H1 (cell line): ENCODE measurements around the gene LTO1. TPM values are rescaled to one million over a fixed set of nuclear protein-coding genes. Genes with fewer than 3 reads are reported as not detected.

Experiments
- CTCF ChIA-PET: fragments of 300-600 bp; sonication (Branson Sonifier 250); formaldehyde crosslinking; loops from one replicate; lab custom pipeline; 2021; ENCODE audit not compliant: partially characterized antibody; lab: Charles Lee
- POLR2A ChIA-PET: fragments of 300-600 bp; sonication (Branson Sonifier 250); formaldehyde crosslinking; loops from one replicate; lab custom pipeline; 2021; ENCODE audit warnings: inconsistent platforms; ENCODE audit not compliant: partially characterized antibody; lab: Charles Lee
- DNase-seq, 2 experiments: peaks; one replicate each; pipeline versions ENCODE4 v3.0.0 to v3.0.0-alpha.2; 2010 to 2022; ENCODE audit warnings: low spot score in 2 of 2, low read depth in 1 of 2, mixed read lengths in 1 of 2
- FAIRE-seq: peaks from 2 replicates; lab custom pipeline; 2011; peaks lifted over from hg19 to GRCh38; lab: Jason Lieb, UNC
- H2AFZ ChIP-seq: 2 replicates; pipeline ENCODE4 v1.8.1; 2012; ENCODE audit warnings: low read length, inconsistent platforms
- H2AK5ac ChIP-seq: 2 replicates; pipeline ENCODE4 v1.6.1; 2013; ENCODE audit warnings: low read depth, low read length
- H2BK120ac ChIP-seq: replicated peaks from 2 replicates; pipeline ENCODE3; 2013; ENCODE audit warnings: low read depth, low read length, inconsistent platforms
- H2BK12ac ChIP-seq: 2 replicates; pipeline ENCODE4 v1.6.1; 2013; ENCODE audit warnings: low read depth, low read length
- H2BK15ac ChIP-seq: 2 replicates; pipeline ENCODE4 v1.6.1; 2013; ENCODE audit warnings: low read length
- H2BK20ac ChIP-seq: 2 replicates; pipeline ENCODE4 v1.6.1; 2013; ENCODE audit warnings: low read length
- H2BK5ac ChIP-seq: 2 replicates; pipeline ENCODE4 v1.6.1; 2013; ENCODE audit warnings: low read depth, low read length
- H3K14ac ChIP-seq: 2 replicates; pipeline ENCODE4 v1.6.1; 2013; ENCODE audit warnings: inconsistent platforms; ENCODE audit not compliant: insufficient read length
- H3K18ac ChIP-seq: 2 replicates; pipeline ENCODE4 v1.6.1; 2013; ENCODE audit warnings: low read length; ENCODE audit errors: extremely low read depth
- H3K23ac ChIP-seq: 2 replicates; pipeline ENCODE4 v1.6.1; 2013; ENCODE audit warnings: inconsistent platforms; ENCODE audit not compliant: insufficient read length
- H3K23me2 ChIP-seq: 2 replicates; pipeline ENCODE4 v1.6.1; 2013; ENCODE audit warnings: low read depth, low read length
- H3K27ac ChIP-seq: 2 replicates; pipeline ENCODE4 v1.6.1; 2011; ENCODE audit warnings: low read depth, low read length, inconsistent platforms
- H3K27me3 ChIP-seq, 4 experiments: replicated peaks in 1 of 4; 1 replicate in 1 of 4; 2 replicates in 3 of 4; pipeline versions ENCODE4 v1.6.1 to v1.8.1; 2011 to 2013; ENCODE audit warnings: low read length in 3 of 4, mild to moderate bottlenecking in 3 of 4, inconsistent platforms in 2 of 4, mixed read lengths in 2 of 4, moderate library complexity in 1 of 4; ENCODE audit not compliant: control insufficient read depth in 3 of 4, insufficient read depth in 3 of 4; ENCODE audit errors: extremely low read depth in 1 of 4
- H3K36me3 ChIP-seq, 4 experiments: 2 replicates each; pipeline versions ENCODE4 v1.6.1 to v1.8.1; 2011 to 2013; ENCODE audit warnings: mild to moderate bottlenecking in 4 of 4, low read length in 3 of 4, moderate library complexity in 2 of 4, control low read depth in 1 of 4, inconsistent platforms in 1 of 4; ENCODE audit not compliant: insufficient read depth in 4 of 4, control insufficient read depth in 2 of 4
- H3K4ac ChIP-seq: replicated peaks from 2 replicates; pipeline ENCODE3; 2013; ENCODE audit warnings: low read length, low read depth, mixed read lengths, inconsistent platforms; ENCODE audit not compliant: insufficient read length
- H3K4me1 ChIP-seq, 4 experiments: replicated peaks in 1 of 4; 1 replicate in 1 of 4; 2 replicates in 3 of 4; pipeline versions ENCODE4 v1.6.1 to v1.8.1; 2011 to 2013; ENCODE audit warnings: low read length in 3 of 4, inconsistent platforms in 2 of 4, mixed read lengths in 1 of 4; ENCODE audit not compliant: insufficient read depth in 4 of 4, control insufficient read depth in 3 of 4
- H3K4me2 ChIP-seq, 2 experiments: 2 replicates each; pipeline versions ENCODE4 v1.6.1 to v1.8.1; 2011 to 2013; ENCODE audit warnings: low read depth in 2 of 2, low read length in 2 of 2, control low read depth in 1 of 2, inconsistent platforms in 1 of 2, mild to moderate bottlenecking in 1 of 2; ENCODE audit not compliant: insufficient read depth in 1 of 2
- H3K4me3 ChIP-seq, 4 experiments: fragments of 200-600, 300-600 bp in 1 of 4; sonication (generic), shearing (Covaris generic), sonication (Bioruptor Twin) in 1 of 4; 2 replicates each; pipeline versions ENCODE4 v1.5.1 to v1.8.1; 2011 to 2016; ENCODE audit warnings: low read length in 4 of 4, low read depth in 3 of 4, control low read depth in 2 of 4, inconsistent platforms in 2 of 4, mild to moderate bottlenecking in 2 of 4, mixed read lengths in 1 of 4, moderate library complexity in 1 of 4; ENCODE audit not compliant: insufficient read depth in 2 of 4; ENCODE audit errors: extremely low read depth in 1 of 4
- H3K56ac ChIP-seq: replicated peaks from 2 replicates; pipeline ENCODE3; 2013; ENCODE audit warnings: low read depth, mild to moderate bottlenecking, mixed read lengths, low read length, inconsistent platforms; ENCODE audit not compliant: insufficient read length
- H3K79me1 ChIP-seq: 2 replicates; pipeline ENCODE4 v1.6.1; 2013; ENCODE audit warnings: low read depth, low read length, control low read depth
- H3K79me2 ChIP-seq, 2 experiments: 2 replicates each; pipeline versions ENCODE4 v1.6.1 to v1.8.1; 2012 to 2013; ENCODE audit warnings: low read length in 2 of 2, mild to moderate bottlenecking in 2 of 2, inconsistent platforms in 1 of 2; ENCODE audit not compliant: insufficient read depth in 2 of 2, control insufficient read depth in 1 of 2
- H3K9ac ChIP-seq, 4 experiments: replicated peaks in 1 of 4; 1 replicate in 1 of 4; 2 replicates in 3 of 4; pipeline versions ENCODE4 v1.6.1 to v1.8.1; 2011 to 2013; ENCODE audit warnings: low read depth in 3 of 4, low read length in 3 of 4, control low read depth in 2 of 4, mild to moderate bottlenecking in 2 of 4, moderate library complexity in 2 of 4, inconsistent platforms in 1 of 4; ENCODE audit errors: extremely low read depth in 1 of 4
- H3K9me3 ChIP-seq, 2 experiments: 2 replicates each; pipeline versions ENCODE4 v1.6.1 to v1.8.1; 2012 to 2013; ENCODE audit warnings: mild to moderate bottlenecking in 2 of 2, moderate library complexity in 2 of 2, control low read depth in 1 of 2, inconsistent platforms in 1 of 2, low read depth in 1 of 2, low read length in 1 of 2, mixed read lengths in 1 of 2; ENCODE audit not compliant: insufficient read depth in 2 of 2
- H4K20me1 ChIP-seq, 2 experiments: replicated peaks in 1 of 2; 2 replicates each; pipeline versions ENCODE3 to v1.8.1; 2011 to 2013; ENCODE audit warnings: inconsistent platforms in 2 of 2, low read length in 2 of 2, mild to moderate bottlenecking in 1 of 2; ENCODE audit not compliant: insufficient read depth in 2 of 2, control insufficient read depth in 1 of 2
- H4K5ac ChIP-seq: 2 replicates; pipeline ENCODE4 v1.6.1; 2013; ENCODE audit warnings: low read length, low read depth, mixed read lengths, inconsistent platforms; ENCODE audit not compliant: insufficient read length
- H4K8ac ChIP-seq: 2 replicates; pipeline ENCODE4 v1.8.0; 2013; ENCODE audit warnings: mild to moderate bottlenecking, moderate library complexity, low read length, inconsistent platforms; ENCODE audit not compliant: insufficient read depth; ENCODE audit errors: extremely low read depth
- H4K91ac ChIP-seq: replicated peaks from 2 replicates; pipeline ENCODE3; 2013; ENCODE audit warnings: low read length, mixed read lengths, inconsistent platforms; ENCODE audit not compliant: insufficient read length
- CBX5 ChIP-seq: fragments of 300-800, 300-1000 bp; sonication (generic); IDR thresholded peaks from 2 replicates; pipeline ENCODE4 v1.7.1; 2016; ENCODE audit warnings: antibody characterized with exemption, low read length, low read depth
- CHD1 ChIP-seq: IDR thresholded peaks from 2 replicates; pipeline ENCODE4 v1.6.1; 2012; ENCODE audit warnings: low read depth, low read length, improper control_type of control experiment
- CREB1 ChIP-seq: IDR thresholded peaks from 2 replicates; pipeline ENCODE4 v1.6.1; 2012; ENCODE audit warnings: inconsistent platforms
- GABPA ChIP-seq: IDR thresholded peaks from 2 replicates; pipeline ENCODE4 v1.6.1; 2011; ENCODE audit warnings: mild to moderate bottlenecking, low read length, moderate library complexity, borderline replicate concordance; ENCODE audit not compliant: insufficient read depth
- HDAC6 ChIP-seq: IDR thresholded peaks from one replicate; pipeline ENCODE4 v1.7.1; 2012; ENCODE audit warnings: low read depth, mild to moderate bottlenecking, inconsistent platforms, low read length, moderate library complexity
- KDM4A ChIP-seq: IDR thresholded peaks from one replicate; pipeline ENCODE4 v1.7.1; 2012; ENCODE audit warnings: low read depth, mild to moderate bottlenecking, moderate library complexity, low read length, inconsistent platforms; ENCODE audit not compliant: severe bottlenecking
- NRF1 ChIP-seq: IDR thresholded peaks from 2 replicates; pipeline ENCODE4 v1.6.1; 2011; ENCODE audit warnings: mild to moderate bottlenecking, low read depth, low read length, improper control_type of control experiment
- RXRA ChIP-seq: IDR thresholded peaks from 2 replicates; pipeline ENCODE4 v1.6.1; 2011; ENCODE audit warnings: low read depth, mild to moderate bottlenecking, low read length, moderate library complexity; ENCODE audit not compliant: insufficient read depth
- SIN3A ChIP-seq, 2 experiments: IDR thresholded peaks in 1 of 2; conservative IDR thresholded peaks in 1 of 2; 2 replicates each; pipeline ENCODE4 v1.6.1; 2011 to 2012; ENCODE audit warnings: low read length in 2 of 2, improper control_type of control experiment in 1 of 2, low read depth in 1 of 2, mild to moderate bottlenecking in 1 of 2
- SRF ChIP-seq: IDR thresholded peaks from 2 replicates; pipeline ENCODE4 v1.6.1; 2011; ENCODE audit warnings: mild to moderate bottlenecking, low read depth, low read length, moderate library complexity
- SUZ12 ChIP-seq: fragments of 200-600 bp; sonication (generic); IDR thresholded peaks from 2 replicates; pipeline ENCODE4 v1.6.1; 2012; ENCODE audit warnings: mild to moderate bottlenecking, inconsistent platforms, low read length, moderate library complexity, mixed read lengths
- ZNF274 ChIP-seq: IDR thresholded peaks from 2 replicates; pipeline ENCODE4 v1.7.0; 2012; ENCODE audit warnings: low read length, borderline replicate concordance; ENCODE audit errors: extremely low read depth
- WGBS, 2 experiments: shearing (Covaris generic) in 1 of 2; methylation state at CpG; one replicate each; pipeline versions ENCODE4 v1.1.6 to v1.1.7; 2013 to 2015; ENCODE audit warnings: low lambda C conversion rate in 2 of 2, mixed read lengths in 2 of 2, inconsistent platforms in 1 of 2, low coverage in 1 of 2, missing lambda C conversion rate in 1 of 2; ENCODE audit not compliant: insufficient replicate concordance in 2 of 2, insufficient coverage in 1 of 2, insufficient read length in 1 of 2; ENCODE audit errors: extremely low coverage in 1 of 2, missing lambda C conversion rate in 1 of 2; 5-methylcytosine and 5-hydroxymethylcytosine counted together
- polyA plus RNA-seq, 7 experiments: library from polyadenylated mRNA; depleted of rRNA in 3 of 7; stranded (reverse) in 5 of 7; unstranded in 2 of 7; fragments of >200 nt in 5 of 7; fragments of 200-250 nt in 2 of 7; gene quantifications; 1 replicate in 5 of 7; 2 replicates in 1 of 7; 4 replicates in 1 of 7; pipeline versions ENCODE4 v1.2.1 to v1.2.3, GENCODE V29; 2011 to 2013; ENCODE audit warnings: missing spikeins in 2 of 7, mixed read lengths in 2 of 7
- total RNA-seq: library from RNA; stranded (reverse); fragmentation: NEBNext Ultra II Directional; extraction: Animal tissue kit (Norgen Biotek cat#: 25700); gene quantifications from 2 replicates; pipeline ENCODE4 v1.2.1, GENCODE V29; 2021

LTO1 gene
- total and polyA plus RNA-seq, 2 of the 8 experiments (the other 6 are each of a cell fraction or from before 2014, with no cell fraction given), result 15.4 to 21.3 TPM

GRCh38 chr11:69689484-69690319, 14.5 kb upstream of the LTO1 start:
- H2BK15ac ChIP-seq, result no peak overlapping the region
- FAIRE-seq (no peak), DNase-seq (no peak)
- H4K20me1 ChIP-seq, result no peaks in the 10 kb centered on the region
- H3K4me3 ChIP-seq, result no peak overlapping the region
- no peak overlapping the region for H3K9ac ChIP-seq
- no peak overlapping the region for H3K56ac ChIP-seq
- H3K36me3 ChIP-seq, result no peaks in the 10 kb centered on the region
- H3K14ac ChIP-seq, result no peak overlapping the region
- H2BK120ac ChIP-seq, result no peak overlapping the region
- no peak overlapping the region for H3K23ac ChIP-seq
- no peak overlapping the region for H2BK12ac ChIP-seq
- H4K5ac ChIP-seq, result no peak overlapping the region
- no peaks in the 10 kb centered on the region for H3K79me1 ChIP-seq
- ChIA-PET POLR2A (interaction anchor here (1.0 to 1.3 kb wide), 3 partner anchors 12 to 15 kb away, joined by 3 to 4 read pairs (median 4); no protein-coding TSS in a partner anchor), CTCF (interaction anchor here (0.9 to 1.0 kb wide), 2 partner anchors 20 to 23 kb away, joined by 3 read pairs; no protein-coding TSS in a partner anchor)
- no peak overlapping the region; the same call in 1 of the 2 replicates for H4K8ac ChIP-seq
- no peak overlapping the region for H3K4ac ChIP-seq
- H3K9me3 ChIP-seq, result peaks cover 0 to 3% of the 10 kb centered on the region in 2 experiments; a peak in 1 of 4 replicates
- H3K27me3 ChIP-seq, result peaks cover 0 to 6% (median 3%) of the 10 kb centered on the region in 4 experiments; a peak in 5 of 7 replicates
- H4K91ac ChIP-seq, result no peak overlapping the region
- H3K18ac ChIP-seq, result no peak overlapping the region
- no peaks in the 10 kb centered on the region for H3K79me2 ChIP-seq
- WGBS, 2 experiments, result 95% methylated on average over 5 of the region's 5 CpGs; no CpG with 5 or more reads in 1 of the 2 experiments
- no peak overlapping the region; the same call in 1 of the 2 replicates for H2AK5ac ChIP-seq
- H3K23me2 ChIP-seq, result no peaks in the 10 kb centered on the region; the same call in 1 of the 2 replicates
- no peak overlapping the region for H3K27ac ChIP-seq
- H2AFZ ChIP-seq, result no peak overlapping the region
- H2BK20ac ChIP-seq, result no peak overlapping the region
- no peak overlapping the region for H2BK5ac ChIP-seq
- no peak overlapping the region for H3K4me2 ChIP-seq
- no peaks in the 10 kb centered on the region; a peak in 1 of 7 replicates for H3K4me1 ChIP-seq
- TF ChIP-seq NRF1 (no peak), KDM4A (no peak), SIN3A (conservative IDR thresholded peaks at IDR 0.05 in 1 of 2, IDR thresholded peaks at IDR 0.05 in 1 of 2; ENCODE audit: low read depth in 1 of 2, low read length in 2 of 2) (no peak), CBX5 (no peak), HDAC6 (no peak), SUZ12 (no peak), GABPA (no peak), ZNF274 (no peak), CHD1 (no peak), CREB1 (no peak), SRF (no peak), RXRA (no peak)
